ENCODE measurements around the gene BLCAP. TPM values are rescaled to one million over a fixed set of nuclear protein-coding genes. Genes with fewer than 3 reads are reported as not detected.
"Not testable (repeated sequence)": the region's sequence is repeated elsewhere in the genome, so short reads cannot be mapped to it uniquely, and the experiment has no call there.

The BLCAP gene
- total RNA-seq, 1 donor from 2014 or later: 90.3 TPM

DNA sequence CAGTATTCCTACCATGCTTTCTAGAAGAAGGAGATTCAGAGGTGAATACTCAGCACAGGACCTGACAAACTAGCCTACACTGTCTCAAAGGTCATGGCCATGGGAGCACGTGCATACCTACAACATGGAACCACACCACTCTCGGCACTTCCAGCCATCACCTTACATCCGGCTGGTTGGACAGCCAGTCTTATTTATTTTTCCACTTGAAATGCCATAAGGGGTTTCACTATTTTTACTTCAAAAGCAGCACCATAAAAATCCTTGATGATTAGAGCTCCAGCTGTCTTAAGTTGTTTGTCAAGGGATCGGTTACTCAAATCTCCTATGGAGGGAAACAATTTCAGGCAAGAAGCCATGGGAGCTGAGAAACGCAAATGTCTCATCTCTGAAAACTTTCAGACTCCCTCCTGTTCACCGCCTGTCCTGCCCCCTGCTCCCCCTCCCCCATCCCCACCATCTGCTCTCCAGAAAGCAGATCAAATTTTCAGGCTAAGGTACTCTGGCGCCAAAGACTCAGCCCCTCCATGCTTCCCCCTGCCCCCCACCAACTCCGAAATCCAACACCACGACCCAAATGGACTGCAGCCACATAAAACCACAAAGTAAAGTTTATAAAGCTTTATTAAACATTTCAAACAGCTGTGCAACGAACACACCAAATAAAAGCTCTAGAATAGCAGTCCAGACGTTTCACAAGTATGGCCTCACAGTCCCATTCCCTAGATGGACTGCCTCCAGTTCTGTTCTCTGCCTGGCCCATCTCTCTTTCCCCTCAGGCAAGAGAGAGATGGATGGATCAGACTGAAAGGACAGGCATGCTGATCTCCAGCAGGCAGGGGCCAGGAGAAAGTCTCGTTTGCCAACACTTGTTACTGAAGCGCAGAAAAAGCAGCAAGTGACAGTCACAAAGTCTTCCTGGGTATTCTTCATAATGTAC is 10.6 kb downstream of the BLCAP start:
- DNase-seq (ENCODE audit: low spot score): no peak

DNA sequence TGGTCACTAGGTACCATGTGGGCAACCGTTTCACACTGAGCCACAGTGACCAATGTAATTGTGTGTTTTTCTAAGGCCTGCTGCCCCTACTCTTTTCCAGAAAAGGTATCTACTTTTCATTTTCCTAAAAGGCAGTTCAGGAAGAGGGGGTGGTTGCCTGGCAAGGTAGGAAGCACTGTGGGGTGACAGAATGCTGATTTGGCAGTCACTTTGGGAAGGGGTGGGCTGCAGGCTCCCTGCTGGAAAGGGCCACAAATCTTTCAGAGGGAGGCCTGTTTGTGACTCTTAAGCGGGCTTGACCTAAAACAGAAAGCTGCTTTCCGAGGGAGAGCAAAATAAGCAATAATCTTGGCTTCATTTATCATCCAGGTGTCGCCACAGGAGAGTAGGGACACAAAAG is 11.8 kb downstream of the BLCAP start:
- DNase-seq (ENCODE audit: low spot score): no peak

DNA sequence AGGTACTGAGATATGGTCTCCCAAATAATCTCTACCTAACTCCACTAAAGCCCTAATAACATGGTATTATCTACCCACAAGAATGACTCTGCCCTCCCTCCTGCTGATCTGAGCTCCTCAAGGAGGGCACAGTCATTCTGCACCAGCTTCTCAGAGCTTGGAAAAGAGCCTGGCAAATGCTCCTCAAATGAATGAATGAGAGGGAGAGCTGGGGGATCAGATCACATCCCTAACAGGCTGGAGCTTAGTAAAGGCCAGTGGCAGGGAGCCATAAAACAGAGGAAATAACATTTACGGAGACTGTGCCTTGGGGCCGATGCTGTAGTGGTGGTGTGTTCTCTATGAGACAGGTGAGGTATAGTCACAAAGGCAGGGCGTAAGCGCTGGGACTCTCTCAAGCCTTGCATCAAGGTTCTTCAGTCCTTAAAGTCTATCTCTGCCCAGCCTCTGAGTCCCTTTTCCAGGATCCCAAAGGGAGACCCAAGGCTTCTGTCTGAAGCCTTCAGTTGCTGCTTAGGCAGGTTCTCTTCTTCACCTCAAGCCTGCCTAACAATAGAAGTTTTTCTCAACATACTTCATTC is 13.8 kb downstream of the BLCAP start:
- no peak for DNase-seq (ENCODE audit: low spot score)

DNA sequence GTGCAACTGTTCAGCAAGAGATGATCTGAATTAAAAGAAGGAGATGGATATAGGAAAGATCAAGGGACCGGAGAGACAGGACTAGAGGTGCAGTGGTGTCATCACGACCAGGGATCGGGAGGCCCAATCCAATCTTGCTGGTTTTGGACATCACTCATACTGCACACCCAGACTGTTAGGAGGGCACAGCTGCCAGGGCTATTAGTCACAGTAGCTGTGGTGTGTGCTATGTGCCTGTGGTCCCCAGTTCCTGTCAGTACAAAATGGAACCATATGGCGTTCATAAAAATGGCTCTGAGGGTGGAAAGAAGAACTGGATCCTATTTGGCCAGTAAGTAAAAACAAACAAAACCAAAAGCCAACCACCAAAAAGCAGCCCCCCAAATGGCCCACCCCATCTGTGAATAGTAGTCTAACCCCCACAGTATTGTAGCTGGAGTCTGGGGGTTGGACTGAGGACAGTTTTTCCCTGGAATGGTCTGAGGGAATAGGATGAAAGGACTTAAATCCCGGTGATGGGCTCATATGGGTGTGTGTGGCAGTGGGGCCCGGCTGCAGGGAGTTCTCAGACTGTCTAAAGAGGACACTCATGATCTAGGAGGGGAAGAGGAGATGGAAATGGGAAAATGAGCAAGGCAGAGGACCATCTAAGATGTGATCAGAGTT is 15.9 kb downstream of the BLCAP start:
- no peak for DNase-seq (ENCODE audit: low spot score)

DNA sequence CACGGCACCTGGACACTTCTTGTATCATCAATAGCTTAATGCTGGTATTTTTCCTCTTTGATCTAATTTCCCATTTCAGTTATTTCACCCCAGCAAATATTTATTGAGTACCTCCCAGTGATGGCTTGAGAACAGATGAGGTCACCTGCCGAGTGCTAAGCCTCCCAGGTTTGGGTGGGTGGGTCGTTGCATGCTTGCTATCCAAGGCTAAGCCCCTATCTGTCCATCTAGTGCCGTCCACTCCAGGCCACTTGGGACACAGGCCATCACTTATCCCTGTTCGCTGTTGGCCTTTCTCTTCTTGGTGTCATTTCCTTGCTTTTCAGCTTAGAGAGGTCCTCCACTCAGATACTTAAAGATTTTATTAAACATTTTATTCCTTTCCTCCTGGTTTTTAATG is 17.4 kb downstream of the BLCAP start:
- no peak for DNase-seq (ENCODE audit: low spot score)

DNA sequence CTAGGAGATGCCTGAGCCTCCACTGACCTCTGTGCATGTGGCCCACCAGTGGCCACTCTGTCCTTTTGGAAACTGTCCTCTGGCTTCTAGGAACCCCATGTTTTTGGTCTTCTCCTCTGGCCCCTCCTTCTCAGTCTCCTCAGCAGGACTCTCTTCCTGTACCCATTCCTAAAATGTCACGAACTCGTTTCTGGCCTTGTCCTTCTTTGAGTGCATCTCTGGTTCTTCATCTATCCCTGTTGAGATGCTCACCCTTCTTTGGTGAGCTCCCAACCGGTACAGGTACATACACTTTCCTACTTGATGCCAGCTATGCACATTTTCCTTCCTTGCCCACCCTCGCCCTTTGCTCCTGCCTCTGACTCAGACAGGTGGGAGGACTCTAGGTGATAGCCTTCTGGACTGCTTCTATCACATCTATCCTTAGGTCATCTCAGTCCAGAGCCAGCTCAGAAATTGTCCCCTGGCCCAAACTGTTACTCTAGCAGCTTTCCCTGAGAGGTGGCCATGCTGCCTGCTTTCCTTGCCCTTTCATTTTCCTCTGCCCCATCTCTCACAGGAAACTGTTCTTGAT is 21.4 kb downstream of the BLCAP start:
- no peak for DNase-seq (ENCODE audit: low spot score)

DNA sequence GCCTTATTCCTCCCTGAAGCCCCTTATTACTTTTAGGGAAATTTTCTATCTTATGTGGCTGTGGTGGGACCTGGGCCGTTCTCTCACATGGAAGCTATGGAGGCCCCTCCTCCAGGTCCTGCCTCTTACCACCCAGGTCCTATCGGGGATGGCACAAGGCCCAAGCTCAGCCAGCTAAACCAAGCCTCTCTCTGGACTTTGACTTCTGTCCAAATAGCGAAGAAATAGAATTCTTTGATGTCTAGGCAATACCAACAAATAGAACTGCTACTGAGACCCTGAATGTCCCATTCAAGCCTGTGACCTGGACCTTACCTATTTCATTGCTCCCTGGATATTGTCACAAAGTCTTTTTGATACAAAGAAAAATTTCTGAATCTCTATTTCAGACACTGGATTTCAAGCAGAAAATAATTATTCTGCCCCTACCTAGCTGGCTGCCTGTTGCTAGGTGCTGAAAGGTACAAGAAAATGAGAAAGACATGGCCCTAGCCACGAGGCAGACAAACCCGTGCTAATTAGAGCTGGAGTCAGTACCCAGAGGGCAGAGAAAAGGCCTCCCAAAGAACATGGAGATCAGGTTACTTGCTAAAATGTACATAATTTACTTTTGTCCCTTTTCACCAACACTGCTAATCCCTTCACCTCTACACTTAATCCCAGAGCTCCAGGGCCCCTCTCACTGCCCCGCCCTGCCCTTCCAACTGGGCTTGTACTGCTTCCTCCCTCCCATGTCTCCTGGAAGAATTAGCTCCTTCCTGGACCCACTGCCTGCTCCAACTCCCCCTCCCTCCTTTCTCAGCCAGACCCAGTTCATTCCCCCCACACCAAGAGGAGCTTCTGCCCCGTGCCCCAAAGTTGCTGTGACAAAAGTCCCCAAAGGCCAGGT is 22.2 kb downstream of the BLCAP start:
- DNase-seq (ENCODE audit: low spot score): no peak

DNA sequence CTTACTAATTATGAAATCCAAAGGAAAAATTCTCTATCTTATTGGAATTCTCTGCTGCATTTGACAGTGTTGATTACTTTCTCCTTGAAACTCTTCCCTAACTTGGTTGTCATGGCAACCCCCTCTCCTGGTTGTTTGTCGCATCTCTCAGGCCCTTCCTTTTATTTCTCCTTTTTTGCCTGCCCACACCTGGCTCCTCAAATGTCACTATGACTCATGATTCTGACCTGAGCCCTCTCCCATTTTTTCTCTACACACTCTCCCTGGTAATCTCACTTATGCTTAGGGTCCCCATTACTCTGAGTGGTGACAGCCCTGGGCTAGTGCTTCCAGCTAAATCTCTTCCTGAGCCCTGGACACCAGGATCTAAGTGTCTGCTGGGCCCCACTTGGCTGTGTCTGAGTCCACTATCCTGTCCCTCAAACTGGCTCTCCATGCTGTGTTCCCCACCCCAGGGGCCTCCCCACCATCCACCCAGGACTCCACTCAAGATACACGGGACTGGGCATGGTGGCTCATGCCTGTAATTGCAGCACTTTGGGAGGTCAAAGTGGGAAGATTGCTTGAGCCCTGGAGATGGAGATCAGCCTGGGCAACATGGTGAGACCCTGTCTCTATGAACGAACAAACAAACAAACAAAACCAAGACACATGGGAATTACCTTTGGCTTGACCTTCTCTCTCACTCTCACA is 23.1 kb downstream of the BLCAP start:
- DNase-seq (ENCODE audit: low spot score): no peak

DNA sequence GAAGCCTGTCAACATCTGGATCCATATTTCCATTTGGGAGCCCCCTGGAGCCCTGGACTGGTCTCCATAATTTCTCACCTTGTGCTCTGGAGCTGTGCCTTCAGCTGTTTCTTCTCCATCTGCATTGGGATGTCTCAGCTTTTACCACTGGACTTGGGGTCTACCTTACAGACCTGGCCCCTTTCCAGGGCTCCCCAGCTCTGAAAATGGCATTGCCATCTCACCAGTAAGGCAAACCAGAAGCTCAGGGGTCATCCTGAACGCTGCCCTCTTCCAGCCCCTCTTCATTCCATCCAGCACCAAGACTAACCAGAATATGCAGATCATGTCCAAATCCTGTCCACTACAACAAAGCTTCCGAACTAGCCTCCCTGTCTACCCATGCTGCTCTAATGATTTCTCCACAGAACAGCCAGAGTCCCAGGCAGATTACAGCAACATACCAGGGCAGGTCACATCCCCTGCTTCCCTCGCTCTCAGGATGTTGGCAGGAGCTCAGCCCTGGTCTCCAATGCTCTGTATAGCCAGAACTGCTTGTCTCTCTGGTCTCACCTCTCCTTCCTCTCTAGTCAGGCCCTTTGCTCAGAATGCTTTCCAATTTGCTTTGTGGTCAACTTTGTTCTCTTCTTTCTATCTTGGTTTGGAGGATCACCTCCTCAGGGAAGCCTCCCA is 24.3 kb downstream of the BLCAP start:
- DNase-seq (ENCODE audit: low spot score): no peak

DNA sequence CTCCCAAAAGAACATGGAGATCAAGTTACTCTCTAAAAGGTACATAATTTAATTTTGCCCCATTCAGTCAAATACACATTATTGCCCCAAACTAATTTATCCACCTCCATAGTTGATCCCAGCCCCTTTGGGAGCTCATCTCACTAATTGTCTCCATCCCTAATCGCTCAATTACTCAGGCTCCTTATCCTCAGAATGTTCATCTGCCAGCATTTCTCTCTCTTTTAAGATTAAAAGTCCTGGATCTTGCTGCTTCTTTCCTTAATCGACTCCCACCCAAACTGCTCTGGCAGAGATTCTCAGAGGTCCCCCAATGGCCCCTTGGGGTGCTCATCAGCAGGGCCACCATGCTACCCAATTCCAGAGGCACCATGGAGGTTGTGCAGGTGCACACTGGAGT is 25.0 kb downstream of the BLCAP start:
- DNase-seq (ENCODE audit: low spot score): no peak

DNA sequence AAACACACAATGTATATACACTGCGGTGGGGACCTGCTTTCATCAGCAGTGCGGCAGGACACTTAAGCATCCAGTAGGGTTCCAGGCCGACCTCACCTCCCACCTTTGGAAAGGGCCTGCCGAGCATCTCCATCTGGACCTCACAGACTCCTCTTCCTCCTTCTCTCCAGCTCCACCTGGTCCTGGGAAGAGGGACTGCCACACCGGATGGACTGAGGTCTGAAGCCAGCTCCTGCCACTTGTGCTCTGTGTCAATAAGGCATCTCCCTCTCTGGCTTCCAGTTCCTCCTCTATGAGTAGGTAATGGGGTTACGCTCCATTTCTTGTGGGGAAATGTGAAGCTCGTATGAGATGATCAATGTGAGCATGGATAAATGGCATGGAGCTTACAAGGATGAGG is 25.7 kb downstream of the BLCAP start:
- no peak for DNase-seq (ENCODE audit: low spot score)

DNA sequence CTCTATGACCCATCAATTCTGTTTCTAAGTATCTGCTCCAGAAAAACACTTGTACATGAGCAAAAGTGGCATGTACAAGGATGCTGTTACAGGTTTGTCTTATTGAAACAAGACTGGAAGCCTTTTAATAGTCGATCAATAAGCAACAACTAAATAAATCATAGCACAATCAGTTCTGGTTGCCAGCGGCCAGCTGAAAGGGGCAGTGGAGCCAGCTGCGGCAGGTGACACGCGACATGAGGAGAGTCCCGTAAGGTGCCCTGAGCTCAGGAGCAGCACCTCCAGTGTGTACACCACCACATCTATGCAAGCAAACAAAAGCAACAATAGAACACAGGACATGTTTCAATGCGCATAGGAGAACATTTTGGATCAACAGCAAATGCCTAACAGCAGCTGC is 27.4 kb downstream of the BLCAP start:
- DNase-seq (ENCODE audit: low spot score): no peak

DNA sequence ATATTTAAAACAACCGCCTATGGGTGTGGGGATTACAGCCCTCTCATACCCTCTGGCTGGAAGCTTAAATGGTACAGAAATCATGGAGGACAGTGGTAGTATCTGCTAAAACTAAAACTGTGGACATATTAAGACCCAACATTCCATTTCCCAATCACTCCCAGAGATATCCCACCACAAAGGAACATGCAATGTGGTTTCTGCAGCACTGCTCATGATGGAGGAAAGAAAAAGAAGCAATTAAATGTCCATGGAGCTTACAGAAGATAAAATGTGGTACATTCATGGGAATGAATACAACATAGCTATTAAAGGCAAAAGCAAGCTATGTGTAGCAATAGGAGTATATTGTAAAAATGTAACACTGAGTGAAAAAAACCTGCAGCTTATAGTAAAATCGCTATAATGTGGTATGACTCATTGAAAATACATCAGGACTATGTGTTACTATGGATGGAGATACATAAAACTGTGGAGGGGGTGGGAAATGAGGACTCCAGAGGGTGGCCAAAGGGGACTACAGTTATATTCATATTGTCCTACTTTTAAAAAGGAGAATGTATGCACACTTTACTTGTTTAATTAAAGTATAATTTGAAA is 29.5 kb downstream of the BLCAP start:
- no peak for DNase-seq (ENCODE audit: low spot score)

DNA sequence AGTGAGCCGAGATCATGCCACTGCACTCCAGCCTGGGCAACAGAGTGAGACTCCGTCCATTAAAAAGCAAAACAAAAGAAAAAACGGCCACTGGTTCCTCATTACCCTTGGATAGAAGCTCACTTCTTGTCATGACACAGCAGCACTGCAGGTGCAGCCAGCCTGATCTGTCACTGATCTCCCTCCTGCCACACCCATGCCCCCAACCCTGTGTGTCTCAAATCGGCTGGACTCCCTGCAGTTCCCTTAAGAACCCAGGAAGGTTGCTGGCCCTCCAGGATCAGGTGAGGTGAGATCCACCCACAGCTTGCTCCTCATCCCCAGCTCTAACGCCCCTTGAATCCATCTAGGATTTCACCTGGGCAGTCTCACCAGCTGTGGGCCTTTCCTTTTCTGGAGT is 32.9 kb downstream of the BLCAP start:
- no peak for DNase-seq (ENCODE audit: low spot score)

DNA sequence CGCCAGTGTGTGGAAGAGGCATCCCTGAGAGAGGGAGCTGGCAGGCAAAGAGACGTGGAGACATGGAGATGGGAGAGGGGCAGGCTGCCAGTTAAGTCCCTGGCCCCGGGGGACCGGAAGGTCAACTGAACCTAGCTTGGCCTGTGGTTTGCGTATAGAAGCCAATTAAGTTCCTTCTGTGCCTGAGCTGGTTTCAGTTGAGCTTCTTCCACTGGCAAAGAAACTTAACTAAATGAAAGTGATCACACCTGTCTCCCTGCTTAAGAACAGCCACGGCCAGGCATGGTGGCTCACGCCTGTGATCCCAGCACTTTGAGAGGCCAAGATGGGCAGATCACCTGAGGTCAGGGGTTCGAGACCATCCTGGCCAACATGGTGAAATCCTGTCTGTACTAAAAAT is 33.4 kb downstream of the BLCAP start:
- DNase-seq (ENCODE audit: low spot score): no peak

DNA sequence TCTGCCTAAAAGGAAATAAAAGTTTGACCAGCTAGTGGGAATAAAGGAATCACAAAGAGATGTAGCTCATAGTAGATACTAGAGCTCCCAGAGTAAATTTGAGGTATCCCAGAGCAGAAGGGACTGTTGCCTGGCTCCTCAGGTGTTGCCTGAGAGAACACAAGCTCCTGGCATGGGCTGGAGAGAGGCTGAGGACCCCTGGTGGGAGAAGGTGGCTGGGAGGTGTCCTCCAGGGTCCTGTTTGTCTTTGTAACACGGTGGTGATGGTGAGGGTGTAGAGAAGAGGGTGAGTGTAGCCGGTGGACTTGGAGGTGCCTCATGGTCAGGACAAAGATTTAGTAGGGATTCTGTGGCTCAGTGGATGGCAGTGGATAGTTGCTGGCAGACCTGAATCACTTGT is 34.7 kb downstream of the BLCAP start:
- DNase-seq (ENCODE audit: low spot score): no peak

DNA sequence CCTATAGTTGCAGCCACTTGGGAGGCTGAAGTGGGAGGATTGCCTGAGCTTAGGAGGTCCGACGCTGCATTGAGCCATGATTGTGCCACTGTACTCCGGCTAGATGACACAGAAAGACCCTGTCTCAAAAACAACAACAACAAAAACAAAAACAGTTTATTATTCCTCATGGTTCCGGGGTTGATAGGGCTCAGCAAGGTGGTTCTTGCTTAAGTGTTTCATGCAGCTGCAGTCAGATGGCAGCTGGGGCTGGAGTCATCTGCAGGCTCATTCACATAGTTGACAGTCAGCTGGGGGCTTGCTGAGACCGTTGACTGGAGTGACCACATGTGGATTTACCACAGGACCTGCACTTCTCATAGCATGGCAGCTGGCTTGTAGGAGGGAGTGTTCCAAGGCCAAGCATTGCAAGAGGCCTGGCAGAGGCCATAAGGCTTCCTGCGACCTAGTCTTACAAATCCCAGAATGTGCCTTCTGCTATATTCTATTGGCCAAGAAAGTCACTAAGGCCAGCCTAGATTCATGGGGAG is 35.5 kb downstream of the BLCAP start:
- DNase-seq (ENCODE audit: low spot score): no peak

DNA sequence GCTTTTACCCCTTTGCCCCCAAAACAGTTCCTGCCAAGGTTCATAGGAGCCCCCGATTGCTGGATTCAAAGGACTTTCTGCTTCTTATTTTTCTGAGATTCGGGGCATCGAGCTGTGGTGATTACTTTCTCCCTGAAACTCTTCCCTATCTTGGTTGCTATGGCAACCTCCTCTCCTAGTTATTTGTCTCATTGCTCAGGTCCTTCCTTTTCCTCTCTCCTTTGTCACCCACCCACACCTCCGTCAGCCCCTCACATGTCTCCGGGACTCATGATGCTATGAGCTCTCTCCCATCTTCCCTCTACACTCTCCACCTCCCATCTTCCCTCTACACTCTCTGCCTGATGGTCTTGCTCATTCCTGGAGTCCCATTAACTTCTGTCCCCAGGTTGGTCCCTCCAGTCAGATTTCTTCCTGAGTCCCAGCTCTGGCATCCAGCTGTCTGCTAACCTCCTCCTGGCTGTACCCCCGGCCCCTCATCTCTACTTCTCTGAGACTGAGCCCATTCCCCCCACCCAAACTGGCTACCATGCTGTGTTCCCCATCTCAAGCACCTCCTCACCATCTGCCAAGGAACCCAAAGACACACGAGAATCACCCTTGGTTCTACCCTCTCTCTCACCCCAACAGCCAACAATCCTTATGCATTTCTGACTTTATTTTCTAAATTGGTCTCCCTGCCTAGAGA is 36.9 kb downstream of the BLCAP start:
- no peak for DNase-seq (ENCODE audit: low spot score)

DNA sequence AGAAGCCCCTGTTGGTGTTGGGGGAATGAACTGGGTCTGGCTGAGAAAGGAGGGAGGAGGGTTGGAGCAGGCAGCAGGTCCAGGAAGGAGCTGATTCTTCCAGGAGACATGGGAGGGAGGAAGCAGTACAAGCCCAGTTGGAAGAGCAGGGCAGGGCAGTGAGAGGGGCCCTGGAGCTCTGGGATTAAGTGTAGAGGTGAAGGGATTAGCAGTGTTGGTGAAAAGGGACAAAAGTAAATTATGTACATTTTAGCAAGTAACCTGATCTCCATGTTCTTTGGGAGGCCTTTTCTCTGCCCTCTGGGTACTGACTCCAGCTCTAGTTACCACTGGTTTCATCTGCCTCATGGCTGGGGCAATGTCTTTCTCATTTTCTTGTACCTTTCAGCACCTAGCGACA is 41.5 kb downstream of the BLCAP start:
- DNase-seq (ENCODE audit: low spot score): not testable (repeated sequence)
